H4 (cell line): ENCODE data around the gene MT1M. TPM values are rescaled to one million over a fixed set of nuclear protein-coding genes. Genes with fewer than 3 reads are reported as not detected.

Source experiments
- DNase-seq: peaks from one replicate; pipeline ENCODE4 v3.0.0-alpha.2; 2015; ENCODE audit warnings: low spot score
- total RNA-seq: library from RNA; depleted of rRNA; stranded (reverse); fragments of >200 nt; shearing (Covaris generic); gene quantifications from 2 replicates; pipeline ENCODE4 v1.2.3, GENCODE V29; 2014

Gene MT1M
- total RNA-seq, 1 experiment from 2014 or later = not detected

- DNase-seq = no peak
Measured at GRCh38 chr16:56628486-56629350, 3.7 kb upstream of the MT1M start.

DNA sequence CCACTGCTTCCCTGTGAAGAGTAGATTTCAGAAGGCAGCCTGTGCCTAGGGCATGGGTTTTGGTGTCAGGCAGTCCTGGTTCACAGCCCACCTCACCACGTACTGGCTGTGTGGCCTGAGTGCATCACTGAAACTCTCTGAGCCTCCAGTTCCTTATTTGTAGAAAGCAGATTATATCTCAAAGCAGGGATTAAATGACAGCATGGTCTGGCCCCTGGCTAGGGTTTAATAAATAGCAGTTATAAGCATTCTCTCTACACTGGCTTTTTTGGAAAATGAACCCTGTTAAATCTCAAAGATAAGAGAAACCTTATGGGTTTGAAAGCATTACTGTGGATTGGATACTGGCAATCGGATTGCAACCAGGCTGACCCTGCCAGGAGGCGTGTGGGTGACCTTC lies 2.9 kb upstream of the MT1M start:
- no peak for DNase-seq

GRCh38 chr16:56630134-56630533 lies 2.3 kb upstream of the MT1M start:
- no peak for DNase-seq

DNA sequence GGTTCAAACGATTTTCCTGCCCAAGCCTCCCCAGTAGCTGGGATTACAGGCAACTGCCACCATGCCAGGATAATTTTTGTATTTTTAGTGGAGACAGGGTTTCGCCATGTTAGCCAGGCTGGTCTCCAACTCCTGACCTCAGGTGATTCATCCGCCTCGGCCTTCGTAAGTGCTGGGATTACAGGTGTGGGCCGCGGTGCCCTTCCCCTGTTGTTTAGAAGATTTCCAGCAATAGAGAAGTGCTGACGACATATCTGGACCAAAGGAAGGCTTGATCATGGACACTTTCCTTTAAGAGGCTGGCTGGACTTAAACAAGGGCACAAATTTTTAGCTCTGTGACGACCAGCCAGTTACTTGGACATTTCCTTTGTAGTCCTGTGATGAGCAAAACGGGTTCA lies 1.3 kb upstream of the MT1M start:
- no peak for DNase-seq

DNA sequence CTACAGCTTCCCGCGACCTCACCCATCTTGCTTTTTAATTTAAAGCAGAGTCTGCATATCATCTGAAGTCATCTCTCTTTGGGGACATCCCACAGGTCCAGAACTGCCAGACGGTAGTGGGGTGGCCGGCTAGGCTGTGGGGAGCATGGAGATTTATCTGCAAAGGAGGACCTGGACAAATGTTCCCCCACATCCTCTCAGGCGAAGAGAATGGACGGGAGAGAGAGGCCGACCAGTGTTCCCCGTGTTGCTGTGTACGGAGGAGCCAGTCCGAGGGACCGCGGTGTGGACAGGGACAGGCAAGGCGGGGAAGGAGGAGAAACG lies 665 bp upstream of the MT1M start:
- no peak for DNase-seq

- no peak for DNase-seq
Measured at GRCh38 chr16:56632848-56633365, 448 bp downstream of the MT1M start.

DNA sequence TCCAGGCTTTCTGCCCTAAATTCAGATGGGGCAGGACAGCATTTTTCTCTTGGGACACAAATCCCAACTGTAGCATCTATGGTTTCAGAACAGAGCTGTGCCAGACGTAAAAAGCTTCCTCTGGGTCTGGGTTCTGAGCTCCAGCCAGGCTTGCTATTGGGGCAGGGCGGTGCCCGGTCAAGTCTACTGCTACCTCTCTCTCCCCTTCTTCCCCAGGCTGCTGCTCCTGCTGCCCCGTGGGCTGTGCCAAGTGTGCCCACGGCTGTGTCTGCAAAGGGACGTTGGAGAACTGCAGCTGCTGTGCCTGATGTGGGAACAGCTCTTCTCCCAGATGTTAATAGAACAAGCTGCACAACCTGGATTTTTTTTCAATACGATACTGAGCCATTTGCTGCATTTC lies 1.1 kb downstream of the MT1M start:
- no peak for DNase-seq

DNA sequence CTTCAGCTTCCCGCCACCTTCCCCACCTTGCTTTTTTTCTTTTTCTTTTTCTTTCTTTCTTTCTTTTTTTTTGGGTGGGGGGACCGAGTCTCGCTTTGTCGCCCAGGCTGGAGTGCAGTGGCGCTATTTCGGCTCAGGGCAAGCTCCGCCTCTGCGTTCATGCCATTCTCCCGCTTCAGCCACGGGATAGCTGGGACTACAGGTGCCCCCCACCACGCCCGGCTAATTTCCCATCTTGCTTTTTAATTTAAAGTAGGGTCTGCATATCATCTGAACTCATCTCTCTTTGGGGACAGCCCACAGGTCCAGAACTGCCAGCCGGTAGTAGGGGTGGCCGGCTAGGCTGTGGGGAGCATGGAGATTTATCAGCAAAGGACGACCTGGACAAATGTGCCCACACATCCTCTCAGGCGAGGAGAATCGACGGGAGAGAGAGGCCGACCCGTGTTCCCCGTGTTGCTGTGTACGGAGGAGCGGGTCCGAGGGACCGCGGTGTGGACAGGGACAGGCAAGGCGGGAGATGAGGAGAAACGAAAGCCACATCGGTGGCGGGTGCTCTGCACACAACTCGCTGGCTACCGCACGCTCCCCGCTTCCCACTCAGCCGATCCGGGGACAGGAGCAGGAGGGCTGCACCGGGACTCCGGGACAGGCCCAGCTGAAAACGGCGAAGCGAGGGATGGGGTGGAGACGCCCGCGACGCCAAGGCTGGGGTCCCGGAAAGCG lies 2.4 kb downstream of the MT1M start:
- DNase-seq = no peak

GRCh38 chr16:56635441-56635967 lies 3.0 kb downstream of the MT1M start:
- DNase-seq = no peak

DNA sequence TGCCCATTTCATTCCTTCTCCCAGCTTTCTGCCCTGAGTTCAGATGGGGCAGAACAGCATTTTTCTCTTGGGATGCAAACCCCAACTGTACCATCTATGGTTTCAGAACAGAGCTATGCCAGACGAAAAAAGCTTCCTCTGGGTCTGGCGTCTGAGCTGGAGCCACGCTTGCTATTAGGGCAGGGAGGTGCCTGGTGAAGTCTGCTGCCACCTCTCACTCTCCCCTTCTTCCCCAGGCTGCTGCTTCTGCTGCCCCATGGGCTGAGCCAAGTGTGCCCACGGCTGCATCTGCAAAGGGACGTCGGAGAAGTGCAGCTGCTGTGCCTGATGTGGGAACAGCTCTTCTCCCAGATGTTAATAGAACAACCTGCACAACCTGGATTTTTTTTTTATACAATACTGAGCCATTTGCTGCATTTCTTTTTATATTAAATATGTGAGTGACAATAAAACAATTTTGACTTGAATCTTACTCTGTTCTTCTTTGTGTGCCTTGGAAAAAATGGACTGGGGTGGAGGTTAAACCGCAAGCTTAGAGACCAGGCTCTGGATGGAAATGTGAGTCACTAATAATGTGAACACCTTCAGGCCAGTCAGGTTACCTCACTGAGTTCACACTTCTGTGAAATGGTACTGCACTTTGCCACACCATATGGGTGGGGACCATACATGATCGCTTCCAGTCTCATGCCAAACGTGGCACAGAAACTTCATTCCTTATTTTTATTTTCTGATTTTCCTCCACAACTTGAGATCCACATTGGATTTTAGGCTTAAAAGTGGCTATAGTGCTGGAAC lies 4.4 kb downstream of the MT1M start:
- DNase-seq = no peak

DNA sequence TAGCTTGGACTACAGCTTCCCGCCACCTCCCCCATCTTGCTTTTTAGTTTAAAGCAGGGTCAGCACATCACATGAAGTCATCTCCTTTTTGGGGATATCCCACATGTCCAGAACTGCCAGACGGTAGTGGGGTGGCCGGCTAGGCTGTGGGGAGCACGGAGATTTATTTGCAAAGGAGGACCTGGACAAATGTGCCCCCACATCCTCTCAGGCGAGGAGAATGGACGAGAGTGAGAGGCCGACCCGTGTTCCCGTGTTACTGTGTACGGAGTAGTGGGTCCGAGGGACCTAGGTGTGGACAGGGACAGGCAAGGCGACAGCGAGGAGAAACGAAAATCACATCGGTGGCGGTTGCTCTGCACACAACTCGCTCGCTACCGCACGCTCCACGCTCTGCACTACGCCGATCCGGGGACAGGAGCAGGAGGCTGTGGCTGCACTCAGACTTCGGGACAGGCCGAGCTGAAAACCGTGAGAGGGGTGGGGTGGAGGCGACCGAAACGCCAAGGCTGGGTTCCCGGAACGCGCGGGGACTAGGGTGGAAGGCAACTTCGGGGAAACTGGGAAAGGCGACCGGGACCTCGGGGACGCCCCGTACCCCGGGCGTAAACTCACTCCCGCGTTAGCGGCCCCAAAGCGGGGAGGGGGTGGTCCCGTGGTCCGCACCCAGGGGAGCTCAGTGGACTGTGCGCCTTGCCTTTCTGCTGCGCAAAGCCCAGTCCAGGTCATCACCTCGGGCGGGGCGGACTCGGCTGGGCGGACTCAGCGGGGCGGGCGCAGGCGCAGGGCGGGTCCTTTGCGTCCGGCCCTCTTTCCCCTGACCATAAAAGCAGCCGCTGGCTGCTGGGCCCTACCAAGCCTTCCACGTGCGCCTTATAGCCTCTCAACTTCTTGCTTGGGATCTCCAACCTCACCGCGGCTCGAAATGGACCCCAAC lies 5.6 kb downstream of the MT1M start, which contains the start of gene MT1A:
Gene MT1A (plus strand): TSS at position 853 of the 937 bp plus-strand sequence. CDS start 73 bp downstream, at position 926.
- DNase-seq = no peak

DNA sequence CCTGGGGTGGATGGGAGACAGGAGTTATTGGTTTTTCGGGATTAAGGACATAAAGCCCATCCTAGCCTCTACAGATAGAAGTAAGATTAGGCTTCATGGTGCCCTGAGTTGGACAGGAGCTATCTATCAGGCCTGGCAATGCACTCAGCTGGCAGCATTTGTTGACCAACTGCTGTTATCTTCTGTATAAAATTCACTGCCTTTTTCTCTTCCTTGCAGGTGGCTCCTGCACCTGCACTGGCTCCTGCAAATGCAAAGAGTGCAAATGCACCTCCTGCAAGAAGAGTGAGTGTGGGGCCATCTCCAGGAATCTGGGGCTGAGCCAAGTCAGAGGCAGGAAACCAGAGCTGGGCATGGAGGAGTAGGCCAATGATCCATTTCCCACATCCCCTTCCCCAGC lies 6.6 kb downstream of the MT1M start:
- DNase-seq = no peak

DNA sequence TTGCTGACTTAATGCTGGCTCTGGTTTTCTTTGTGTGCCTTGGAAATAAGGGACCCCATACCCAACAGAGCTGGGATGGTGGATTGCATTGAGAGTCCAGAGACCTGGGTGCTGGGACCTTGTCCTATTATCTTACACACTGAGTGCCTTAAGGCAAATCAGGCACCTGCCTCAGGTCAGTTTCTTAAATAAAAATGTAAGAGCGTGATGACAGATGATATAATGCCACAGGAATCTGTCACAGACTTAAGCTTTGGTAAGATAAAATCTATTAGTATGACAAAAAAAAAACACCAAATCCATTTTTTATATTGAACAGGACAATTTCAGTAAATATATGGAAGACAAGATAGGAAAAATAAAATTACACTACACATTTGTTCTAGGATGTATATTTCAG lies 7.6 kb downstream of the MT1M start:
- no peak for DNase-seq

GRCh38 chr16:56641166-56641565 lies 8.7 kb downstream of the MT1M start:
- no peak for DNase-seq

GRCh38 chr16:56643080-56643778 lies 10.8 kb downstream of the MT1M start:
- DNase-seq = no peak

GRCh38 chr16:56643833-56644232 lies 11.4 kb downstream of the MT1M start:
- no peak for DNase-seq

- no peak for DNase-seq
Measured at GRCh38 chr16:56645311-56645710, 12.9 kb downstream of the MT1M start.

DNA sequence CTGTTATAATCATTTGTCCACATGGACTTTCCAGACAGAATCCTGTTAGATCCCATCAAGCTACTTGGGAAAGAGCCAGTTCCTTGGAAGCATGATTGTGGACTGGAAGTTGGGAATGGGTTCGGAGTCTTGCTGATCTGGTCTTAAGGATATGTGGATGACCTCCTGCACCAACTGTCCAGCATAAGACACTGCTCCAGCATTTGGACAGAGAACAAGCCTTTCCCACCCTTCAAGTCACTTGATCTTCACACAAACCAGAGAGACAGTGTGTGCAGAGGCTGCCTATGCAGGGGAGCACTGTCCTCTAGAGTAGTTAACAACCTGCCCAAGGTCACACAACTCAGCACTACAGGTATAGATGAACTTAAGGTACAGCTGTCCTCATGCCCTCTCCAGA lies 13.4 kb downstream of the MT1M start:
- no peak for DNase-seq

DNA sequence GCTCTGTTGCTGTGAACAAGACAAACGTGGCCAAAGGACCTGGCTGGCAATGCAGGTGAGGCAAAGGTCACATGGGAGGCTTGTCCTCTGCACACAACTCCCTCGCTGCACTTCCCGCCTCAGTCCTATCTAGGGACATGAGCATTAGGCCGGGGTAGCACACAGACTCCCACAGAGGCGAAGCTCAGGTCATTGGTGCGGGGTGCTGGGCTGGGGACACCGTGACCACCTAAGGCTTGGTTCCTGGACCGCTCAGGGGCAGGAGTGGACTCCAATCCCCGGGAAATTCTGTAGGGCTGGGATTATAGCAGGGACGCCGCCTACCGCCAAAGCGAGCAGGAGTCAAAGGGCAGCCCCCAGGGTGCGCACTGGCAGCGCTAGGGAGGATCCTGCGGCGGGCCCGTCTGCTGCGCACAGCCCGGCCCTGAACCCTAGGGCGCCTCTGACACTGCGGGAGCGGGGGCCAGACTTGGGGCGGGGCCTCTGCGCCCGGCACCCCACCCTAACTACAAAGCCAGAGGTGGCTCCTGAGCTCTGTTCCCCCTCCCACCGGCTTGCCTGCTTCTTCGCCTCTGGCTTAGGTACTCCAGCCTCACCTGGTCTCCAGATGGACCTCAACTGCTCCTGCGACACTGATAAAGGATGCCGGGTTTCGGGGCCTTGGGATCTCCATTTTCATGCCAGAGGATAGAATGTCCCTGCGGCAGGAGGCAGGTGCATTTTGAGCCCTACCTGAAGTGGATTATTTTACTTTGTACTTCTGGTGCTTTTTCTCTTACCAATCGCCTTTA lies 15.4 kb downstream of the MT1M start:
- DNase-seq = no peak
